Spinal cord (tissue), 10 donors: ENCODE data around the gene SNX5. TPM values are rescaled to one million over a fixed set of nuclear protein-coding genes. Genes with fewer than 3 reads are reported as not detected.

Source experiments
- DNase-seq, 6 donors: peaks; one replicate each; pipeline versions ENCODE4 v3.0.0 to v3.0.0-alpha.2; 2013 to 2015; ENCODE audit warnings: low spot score in 6 of 6, low read depth in 4 of 6
- H3K27ac ChIP-seq: one replicate; pipeline ENCODE4 v1.5.1; 2013; ENCODE audit warnings: low read depth, low read length, control low read depth
- H3K27me3 ChIP-seq: one replicate; pipeline ENCODE4 v1.6.1; 2013; ENCODE audit warnings: low read length; ENCODE audit not compliant: control insufficient read depth, insufficient read depth
- H3K36me3 ChIP-seq: one replicate; pipeline ENCODE4 v1.6.1; 2013; ENCODE audit warnings: low read length; ENCODE audit not compliant: control insufficient read depth, insufficient read depth
- H3K4me1 ChIP-seq: one replicate; pipeline ENCODE4 v1.6.1; 2013; ENCODE audit warnings: low read length; ENCODE audit not compliant: control insufficient read depth, insufficient read depth
- H3K4me3 ChIP-seq: one replicate; pipeline ENCODE4 v1.5.1; 2013; ENCODE audit warnings: low read depth, low read length, control low read depth
- H3K9me3 ChIP-seq: one replicate; pipeline ENCODE4 v1.6.1; 2013; ENCODE audit warnings: low read length; ENCODE audit not compliant: control insufficient read depth, insufficient read depth
- WGBS: methylation state at CpG from one replicate; pipeline ENCODE4 v1.1.5; 2013; ENCODE audit warnings: missing lambda C conversion rate; ENCODE audit not compliant: insufficient coverage; 5-methylcytosine and 5-hydroxymethylcytosine counted together
- polyA plus RNA-seq, 2 donors: library from polyadenylated mRNA; unstranded; fragments of 120-200 nt; gene quantifications; one replicate each; pipeline ENCODE4 v1.2.1, GENCODE V29; 2013; ENCODE audit not compliant: insufficient read length in 2 of 2
- total RNA-seq, 2 donors: library from RNA; depleted of rRNA in 1 of 2; stranded (reverse); fragments of 120-200 nt in 1 of 2; fragments of >200 nt in 1 of 2; gene quantifications; one replicate each; pipeline versions ENCODE4 v1.2.3 to v1.2.4, GENCODE V29; 2013 to 2014
- donor health status: healthy.

The SNX5 gene
- total and polyA plus RNA-seq, 4 donors, result 81.4 to 128 (median 108) TPM

- 22% methylated on average over 5 of the region's 16 CpGs for WGBS
- H3K27ac ChIP-seq, result no peak overlapping the region
- peak in 4 of 6 donors; percentile 36 to 89 (median 71) for DNase-seq
- no peak overlapping the region for H3K4me3 ChIP-seq
- H3K9me3 ChIP-seq, result no peaks in the 10 kb centered on the region
- peaks cover 2% of the 10 kb centered on the region for H3K36me3 ChIP-seq
- H3K4me1 ChIP-seq, result peaks cover 8% of the 10 kb centered on the region
- no peaks in the 10 kb centered on the region for H3K27me3 ChIP-seq
These were observed 27.6 kb upstream of the SNX5 start for GRCh38 chr20:17995967-17996819.

DNA sequence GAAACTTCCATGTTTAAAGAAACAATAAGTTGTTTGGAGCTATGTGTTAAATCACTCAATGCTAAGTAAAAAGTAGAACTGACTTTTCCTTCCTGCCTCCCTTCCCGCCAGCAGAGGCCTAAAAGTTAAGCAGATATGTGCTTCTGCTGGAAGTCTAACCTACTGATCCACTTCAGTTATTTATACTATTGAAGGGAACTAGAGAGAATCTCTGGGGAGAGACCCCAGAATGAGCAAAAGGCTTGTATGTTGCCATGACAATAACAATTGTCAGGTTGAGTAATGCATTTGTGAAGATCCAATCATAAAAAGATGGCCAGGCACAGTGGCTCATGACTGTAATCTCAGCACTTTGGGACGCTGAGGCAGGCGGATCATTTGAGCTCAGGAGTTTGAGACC, 25.0 kb upstream of the SNX5 start:
- Histone ChIP-seq H3K4me1 (peaks cover 5% of the 10 kb centered on the region), H3K4me3 (no peak overlapping the region), H3K27me3 (no peaks in the 10 kb centered on the region), H3K27ac (no peak overlapping the region), H3K36me3 (peaks cover 18% of the 10 kb centered on the region), H3K9me3 (no peaks in the 10 kb centered on the region)
- no CpG with 5 or more reads among the region's 3 CpGs for WGBS
- no peak for DNase-seq

DNA sequence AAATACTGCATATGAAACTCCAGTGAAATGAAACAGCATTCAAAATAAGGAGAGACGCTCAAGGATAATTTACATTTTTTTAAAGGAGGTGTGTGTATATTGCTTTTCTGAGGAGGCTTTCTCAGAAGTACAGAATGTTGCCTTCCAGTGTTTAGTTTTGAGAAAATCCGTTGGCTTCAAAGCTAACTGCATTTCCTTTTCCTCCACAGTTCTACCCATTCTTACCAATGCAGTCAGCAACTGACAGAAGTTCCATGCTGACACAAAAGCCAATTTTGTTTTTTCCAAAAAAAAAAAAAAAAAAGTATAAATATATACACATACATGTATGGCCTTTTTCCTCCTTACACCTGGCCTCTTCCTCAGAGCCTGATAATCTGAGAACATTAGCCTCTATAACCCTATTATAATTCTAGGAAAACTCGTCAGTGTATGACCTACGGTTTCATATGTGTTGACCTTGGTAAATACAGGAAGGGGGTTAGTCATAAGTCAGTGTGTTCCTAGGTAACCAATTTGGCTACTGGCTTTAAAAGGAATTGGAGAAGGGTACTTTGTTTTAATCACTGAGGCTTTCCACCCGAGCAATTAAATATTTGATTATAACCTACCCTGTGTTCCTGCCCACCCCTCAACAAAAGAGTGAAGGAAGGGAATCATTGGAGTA, 24.4 kb upstream of the SNX5 start:
- Histone ChIP-seq H3K36me3 (peaks cover 22% of the 10 kb centered on the region), H3K9me3 (no peaks in the 10 kb centered on the region), H3K4me3 (no peak overlapping the region), H3K27me3 (no peaks in the 10 kb centered on the region), H3K4me1 (peaks cover 5% of the 10 kb centered on the region), H3K27ac (no peak overlapping the region)
- no peak for DNase-seq
- WGBS, result no CpG with 5 or more reads among the region's 5 CpGs

DNA sequence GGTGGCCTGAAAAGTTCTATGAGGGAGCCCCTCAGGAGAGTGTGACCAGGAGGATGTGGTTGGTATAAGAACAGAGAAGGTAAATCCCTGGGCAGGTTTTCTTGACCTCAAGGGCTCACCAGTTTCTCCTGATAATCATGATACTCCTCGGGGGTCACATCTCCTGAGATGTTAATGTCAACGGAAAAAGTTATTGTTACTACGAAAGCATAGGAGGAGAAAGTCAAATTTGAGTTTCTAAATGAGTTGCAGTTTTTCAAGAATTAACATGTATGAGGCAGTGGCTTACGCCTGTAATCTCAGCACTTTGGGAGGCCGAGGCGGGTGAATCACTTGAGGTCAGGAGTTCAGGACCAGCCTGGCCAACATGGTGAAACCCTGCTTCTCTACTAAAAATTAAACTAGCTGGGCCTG, 23.6 kb upstream of the SNX5 start:
- Histone ChIP-seq H3K4me3 (no peak overlapping the region), H3K36me3 (peaks cover 22% of the 10 kb centered on the region), H3K27me3 (no peaks in the 10 kb centered on the region), H3K4me1 (peaks cover 5% of the 10 kb centered on the region), H3K27ac (no peak overlapping the region), H3K9me3 (no peaks in the 10 kb centered on the region)
- WGBS, result 94% methylated on average over 6 of the region's 6 CpGs
- no peak for DNase-seq

DNA sequence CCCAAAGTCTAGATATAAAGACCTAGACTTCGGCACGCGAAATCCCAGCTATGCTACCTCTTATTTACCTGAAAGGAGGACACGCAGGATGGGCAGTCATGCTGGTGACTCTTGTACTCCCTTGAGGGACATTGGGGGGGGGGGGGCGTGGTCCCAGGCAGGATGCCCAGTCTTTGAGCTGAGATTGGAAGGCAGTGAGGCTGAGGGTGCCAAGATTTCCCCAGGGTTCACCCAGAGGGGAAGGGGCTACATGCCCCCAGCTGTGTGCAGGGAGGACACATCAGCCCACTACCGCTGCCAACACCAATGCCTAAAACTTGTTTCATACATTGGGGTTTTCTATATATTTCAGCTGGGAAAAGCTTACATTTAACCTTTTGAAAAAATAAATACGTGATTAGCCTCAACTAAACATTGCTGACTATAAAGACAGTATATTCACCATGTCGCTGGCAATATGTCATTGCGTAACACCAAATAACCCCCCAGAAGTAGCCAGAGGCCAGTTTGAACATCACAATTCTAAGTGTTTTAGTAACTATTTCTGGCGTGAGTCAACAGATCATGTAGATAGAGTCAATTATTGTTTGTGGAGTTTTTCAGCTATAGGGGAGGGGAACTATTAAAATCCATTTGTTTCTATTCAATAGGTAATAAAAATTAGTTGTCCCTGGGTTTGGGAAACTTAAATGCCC, 21.8 kb upstream of the SNX5 start:
- H3K36me3 ChIP-seq, result peaks cover 22% of the 10 kb centered on the region
- no peaks in the 10 kb centered on the region for H3K27me3 ChIP-seq
- no peaks in the 10 kb centered on the region for H3K4me1 ChIP-seq
- no peak for DNase-seq
- H3K9me3 ChIP-seq, result no peaks in the 10 kb centered on the region
- H3K4me3 ChIP-seq, result no peak overlapping the region
- no peak overlapping the region for H3K27ac ChIP-seq
- WGBS, result 100% methylated on average over 2 of the region's 10 CpGs

- no peaks in the 10 kb centered on the region for H3K27me3 ChIP-seq
- peaks cover 22% of the 10 kb centered on the region for H3K36me3 ChIP-seq
- H3K27ac ChIP-seq, result no peak overlapping the region
- DNase-seq, result no peak
- no peaks in the 10 kb centered on the region for H3K9me3 ChIP-seq
- 100% methylated on average over 3 of the region's 3 CpGs for WGBS
- no peaks in the 10 kb centered on the region for H3K4me1 ChIP-seq
- no peak overlapping the region for H3K4me3 ChIP-seq
These were observed 19.4 kb upstream of the SNX5 start for GRCh38 chr20:17987988-17988387.

DNA sequence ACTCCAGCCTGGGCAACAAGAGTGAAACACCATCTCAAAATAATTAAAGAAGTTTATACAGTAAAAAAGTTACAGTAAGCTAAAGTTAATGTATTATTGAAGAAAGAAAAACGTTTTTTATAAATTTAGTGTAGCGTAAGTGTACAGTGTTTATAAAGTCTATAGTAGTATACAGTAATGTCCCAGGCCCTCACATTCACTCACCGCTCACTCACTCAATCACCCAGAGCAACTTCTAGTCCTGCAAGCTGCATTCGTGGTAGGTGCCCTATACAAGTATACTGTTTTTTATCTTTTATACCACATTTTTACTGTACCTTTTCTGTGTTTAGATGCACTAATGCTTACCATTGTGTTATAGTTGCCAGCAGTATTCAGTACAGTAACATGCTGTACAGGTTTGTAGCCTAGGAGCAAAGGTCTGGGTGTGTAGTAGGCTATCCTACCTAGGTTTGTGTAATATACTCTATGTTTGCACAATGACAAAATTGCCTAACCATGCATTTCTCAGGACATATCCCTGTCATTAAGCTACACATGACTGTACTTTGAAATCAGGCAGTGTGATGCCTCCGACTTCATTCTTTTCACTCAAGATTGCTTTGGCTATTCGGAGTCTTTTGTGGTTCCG, 16.9 kb upstream of the SNX5 start:
- 100% methylated on average over 2 of the region's 7 CpGs for WGBS
- no peak overlapping the region for H3K4me3 ChIP-seq
- H3K27me3 ChIP-seq, result no peaks in the 10 kb centered on the region
- peaks cover 19% of the 10 kb centered on the region for H3K36me3 ChIP-seq
- no peak overlapping the region for H3K27ac ChIP-seq
- DNase-seq, result no peak
- H3K9me3 ChIP-seq, result no peaks in the 10 kb centered on the region
- H3K4me1 ChIP-seq, result no peaks in the 10 kb centered on the region

DNA sequence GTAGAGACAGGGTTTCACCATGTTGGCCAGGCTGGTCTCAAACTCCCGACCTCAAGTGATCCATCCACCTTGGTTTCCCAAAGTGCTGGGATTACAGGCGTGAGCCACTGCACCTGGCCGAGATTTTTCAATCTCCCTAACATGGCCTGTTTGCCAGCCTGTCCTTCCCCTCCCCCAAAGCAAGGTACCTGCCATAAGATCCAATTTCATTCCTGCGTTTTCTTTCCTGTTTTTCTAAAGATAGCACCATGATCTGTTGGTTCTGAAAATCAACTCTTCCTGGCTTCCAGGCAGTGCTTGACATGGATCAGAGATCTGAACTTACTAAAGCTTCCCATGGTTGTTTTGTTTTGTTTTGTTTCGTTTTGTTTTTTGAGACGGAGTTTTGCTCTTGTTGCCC, 7.7 kb upstream of the SNX5 start:
- no peak overlapping the region for H3K4me3 ChIP-seq
- H3K27me3 ChIP-seq, result no peaks in the 10 kb centered on the region
- H3K4me1 ChIP-seq, result peaks cover 12% of the 10 kb centered on the region
- peaks cover 12% of the 10 kb centered on the region for H3K36me3 ChIP-seq
- WGBS, result 100% methylated on average over 4 of the region's 6 CpGs
- no peaks in the 10 kb centered on the region for H3K9me3 ChIP-seq
- no peak overlapping the region for H3K27ac ChIP-seq
- DNase-seq, result no peak

- Histone ChIP-seq H3K27ac (peak overlapping the region; percentile 83), H3K27me3 (no peaks in the 10 kb centered on the region), H3K4me1 (peaks cover 12% of the 10 kb centered on the region), H3K9me3 (no peaks in the 10 kb centered on the region), H3K36me3 (peaks cover 5% of the 10 kb centered on the region), H3K4me3 (peak overlapping the region; percentile 99)
- peak in 1 of 6 donors; percentile 31 for DNase-seq
- no CpG with 5 or more reads among the region's 2 CpGs for WGBS
These were observed 3.5 kb upstream of the SNX5 start for GRCh38 chr20:17972121-17972520.
